ENCODE results near the gene OR1I1. TPM values are rescaled to one million over a fixed set of nuclear protein-coding genes. Genes with fewer than 3 reads are reported as not detected.

Gene OR1I1
- total RNA-seq, 1 experiment from 2014 or later = not detected

DNA sequence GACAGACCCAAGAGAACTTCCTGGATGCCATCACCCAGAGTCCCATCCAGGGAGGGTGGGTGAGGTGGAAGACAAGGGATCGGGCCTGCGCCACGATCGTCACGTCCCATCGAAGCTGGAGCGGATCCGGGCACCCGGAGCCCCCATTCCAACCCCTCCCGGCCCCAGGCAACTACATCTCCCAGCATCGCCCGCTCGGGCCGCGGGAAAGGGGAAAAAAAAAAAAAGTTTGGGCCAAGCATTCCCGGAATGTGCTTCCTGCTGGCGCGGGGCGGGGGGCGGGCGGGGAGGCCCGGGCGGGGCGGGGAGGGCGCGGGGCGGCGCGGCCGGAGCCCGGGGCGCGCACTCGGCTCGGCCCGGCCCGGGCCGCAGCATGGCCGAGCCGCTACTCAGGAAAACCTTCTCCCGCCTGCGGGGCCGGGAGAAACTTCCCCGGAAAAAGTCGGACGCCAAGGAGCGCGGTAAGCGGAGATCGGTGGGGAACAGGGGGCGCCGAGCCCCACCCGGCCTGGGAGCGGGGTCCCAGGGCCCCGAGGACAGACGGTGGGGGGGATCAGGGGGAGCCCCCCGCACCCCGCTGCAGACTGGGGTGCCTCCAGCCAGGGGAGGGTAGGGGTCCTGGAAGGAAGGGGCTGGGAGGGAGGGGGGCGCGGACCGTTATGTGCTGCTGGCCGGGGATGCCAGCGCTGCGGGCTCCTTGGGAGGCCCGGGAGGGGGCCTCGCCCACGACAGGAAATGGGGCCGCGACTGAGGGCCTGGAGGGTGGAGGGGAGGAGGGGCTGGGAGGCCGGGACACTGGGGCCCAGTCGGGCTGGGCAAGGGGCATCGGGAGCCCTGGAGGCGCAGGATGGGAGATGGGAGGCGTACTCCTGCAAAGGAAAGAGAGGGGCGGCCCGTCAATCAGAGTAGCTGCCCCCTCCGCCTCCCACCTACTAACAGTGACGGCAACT lies 25.3 kb downstream of the OR1I1 start, which contains the start of gene SYDE1:
TSS of gene SYDE1 (plus strand) at position 341 of the 950 bp plus-strand sequence. CDS start at position 374, 33 bp downstream.
- Histone ChIP-seq H3K4me3 (ENCODE audit: insufficient read depth, low read depth, low read length) (peak within 1 kb of the TSS; percentile 75), H3K27me3 (ENCODE audit: control insufficient read depth, insufficient read depth, low read length) (no peaks in the 10 kb centered on the region), H3K36me3 (replicated peaks; ENCODE audit: control insufficient read depth, insufficient read depth, low read length) (peaks cover 12% of the 10 kb centered on the region)
- peak; percentile 97 for DNase-seq

DNA sequence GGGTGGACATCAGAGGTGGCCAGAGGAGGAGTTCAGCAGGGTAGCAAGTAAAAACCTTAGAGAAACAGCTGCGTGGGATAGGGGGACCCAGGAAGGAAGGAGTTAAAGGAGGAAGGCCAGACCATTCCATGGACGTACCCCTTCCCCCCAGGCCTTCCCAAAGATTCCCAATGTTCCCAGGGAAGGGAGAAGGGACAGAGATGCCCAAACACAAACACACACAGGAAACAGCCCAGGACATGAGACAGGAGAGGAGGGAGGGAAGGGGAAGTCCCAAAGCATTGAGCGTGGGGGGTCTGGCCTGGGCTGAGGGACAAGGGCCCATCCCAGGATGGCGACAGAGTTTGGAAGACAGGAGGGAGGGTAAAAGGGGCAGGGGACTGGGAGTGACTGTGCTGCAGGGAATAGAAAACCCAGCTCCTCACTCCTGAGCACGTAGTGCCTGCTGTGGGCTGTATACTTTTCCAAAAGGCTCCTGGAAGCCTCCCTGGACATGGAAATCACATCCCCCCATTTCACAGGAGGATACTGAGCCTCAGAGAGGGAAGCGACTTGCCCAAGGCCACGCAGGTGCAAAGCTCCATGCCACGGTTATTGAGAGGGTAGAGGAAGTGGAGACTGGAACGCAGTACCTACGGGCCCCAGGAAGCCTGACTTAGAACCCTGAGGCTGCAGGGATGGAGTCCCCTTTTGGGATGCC lies 26.3 kb downstream of the OR1I1 start:
- Histone ChIP-seq H3K36me3 (replicated peaks; ENCODE audit: control insufficient read depth, insufficient read depth, low read length) (peaks cover 15% of the 10 kb centered on the region), H3K27me3 (ENCODE audit: control insufficient read depth, insufficient read depth, low read length) (no peaks in the 10 kb centered on the region), H3K4me3 (ENCODE audit: insufficient read depth, low read depth, low read length) (peak overlapping the region; percentile 75)
- peak; percentile 76 for DNase-seq

- H3K36me3 ChIP-seq (replicated peaks; ENCODE audit: control insufficient read depth, insufficient read depth, low read length) = peaks cover 19% of the 10 kb centered on the region
- H3K27me3 ChIP-seq (ENCODE audit: control insufficient read depth, insufficient read depth, low read length) = no peaks in the 10 kb centered on the region
- H3K4me3 ChIP-seq (ENCODE audit: insufficient read depth, low read depth, low read length) = no peak overlapping the region
- DNase-seq = peak; percentile 64
Observed at GRCh38 chr19:15108845-15109767, 27.1 kb downstream of the OR1I1 start.

DNA sequence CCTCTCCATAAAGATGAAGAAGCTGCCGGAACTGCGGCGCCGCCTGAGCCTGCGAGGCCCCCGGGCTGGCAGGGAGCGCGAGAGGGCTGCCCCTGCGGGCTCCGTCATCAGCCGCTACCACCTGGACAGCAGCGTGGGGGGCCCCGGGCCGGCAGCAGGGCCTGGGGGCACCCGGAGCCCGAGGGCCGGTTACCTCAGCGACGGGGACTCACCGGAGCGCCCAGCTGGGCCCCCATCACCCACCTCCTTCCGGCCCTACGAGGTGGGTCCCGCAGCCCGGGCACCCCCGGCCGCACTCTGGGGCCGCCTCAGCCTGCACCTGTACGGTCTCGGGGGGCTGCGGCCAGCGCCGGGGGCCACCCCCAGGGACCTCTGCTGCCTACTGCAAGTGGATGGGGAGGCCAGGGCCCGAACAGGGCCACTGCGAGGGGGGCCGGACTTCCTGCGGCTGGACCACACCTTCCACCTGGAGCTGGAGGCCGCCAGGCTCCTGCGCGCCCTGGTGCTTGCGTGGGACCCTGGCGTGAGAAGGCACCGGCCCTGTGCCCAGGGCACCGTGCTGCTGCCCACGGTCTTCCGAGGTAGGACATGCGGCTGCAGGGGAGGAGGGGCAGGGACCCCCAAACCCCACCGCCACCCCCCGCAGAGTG lies 27.9 kb downstream of the OR1I1 start:
- no peak for DNase-seq
- Histone ChIP-seq H3K4me3 (ENCODE audit: insufficient read depth, low read depth, low read length) (no peak overlapping the region), H3K27me3 (ENCODE audit: control insufficient read depth, insufficient read depth, low read length) (no peaks in the 10 kb centered on the region), H3K36me3 (replicated peaks; ENCODE audit: control insufficient read depth, insufficient read depth, low read length) (peaks cover 21% of the 10 kb centered on the region)

DNA sequence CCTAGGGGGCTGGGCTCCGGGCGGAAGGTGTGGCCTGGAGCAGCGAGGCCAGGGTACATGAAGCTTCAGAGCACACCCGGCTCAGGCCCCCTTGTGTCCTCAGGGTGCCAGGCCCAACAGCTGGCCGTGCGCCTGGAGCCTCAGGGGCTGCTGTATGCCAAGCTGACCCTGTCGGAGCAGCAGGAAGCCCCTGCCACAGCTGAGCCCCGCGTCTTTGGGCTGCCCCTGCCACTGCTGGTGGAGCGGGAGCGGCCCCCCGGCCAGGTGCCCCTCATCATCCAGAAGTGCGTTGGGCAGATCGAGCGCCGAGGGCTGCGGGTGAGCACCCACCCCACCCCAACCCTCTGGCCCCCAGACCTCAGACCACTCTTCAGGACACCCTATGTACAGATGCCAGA lies 28.4 kb downstream of the OR1I1 start:
- H3K27me3 ChIP-seq (ENCODE audit: control insufficient read depth, insufficient read depth, low read length) = no peaks in the 10 kb centered on the region
- DNase-seq = peak; percentile 54
- no peak overlapping the region for H3K4me3 ChIP-seq (ENCODE audit: insufficient read depth, low read depth, low read length)
- H3K36me3 ChIP-seq (replicated peaks; ENCODE audit: control insufficient read depth, insufficient read depth, low read length) = peaks cover 23% of the 10 kb centered on the region

DNA sequence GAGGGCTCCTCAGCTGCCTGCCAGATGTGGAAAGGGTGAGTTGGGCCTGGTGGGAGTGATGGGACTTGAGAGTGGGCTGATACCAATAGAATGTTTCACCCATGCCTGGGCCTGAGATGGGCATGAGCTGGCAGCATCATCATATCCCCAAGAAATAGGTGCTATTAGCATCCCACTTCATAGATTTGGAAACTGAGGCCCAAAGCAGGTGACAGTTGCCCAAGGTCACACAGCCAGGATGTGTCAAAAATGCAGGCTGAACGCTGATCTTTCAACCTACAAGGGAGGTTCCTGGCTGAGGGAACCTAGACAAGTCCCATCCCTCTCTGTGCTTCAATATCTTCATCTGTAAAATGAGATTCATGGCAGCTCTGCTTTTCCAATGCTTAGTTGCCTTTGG lies 29.7 kb downstream of the OR1I1 start:
- no peak for DNase-seq
- Histone ChIP-seq H3K27me3 (ENCODE audit: control insufficient read depth, insufficient read depth, low read length) (no peaks in the 10 kb centered on the region), H3K4me3 (ENCODE audit: insufficient read depth, low read depth, low read length) (no peak overlapping the region), H3K36me3 (replicated peaks; ENCODE audit: control insufficient read depth, insufficient read depth, low read length) (peaks cover 28% of the 10 kb centered on the region)

DNA sequence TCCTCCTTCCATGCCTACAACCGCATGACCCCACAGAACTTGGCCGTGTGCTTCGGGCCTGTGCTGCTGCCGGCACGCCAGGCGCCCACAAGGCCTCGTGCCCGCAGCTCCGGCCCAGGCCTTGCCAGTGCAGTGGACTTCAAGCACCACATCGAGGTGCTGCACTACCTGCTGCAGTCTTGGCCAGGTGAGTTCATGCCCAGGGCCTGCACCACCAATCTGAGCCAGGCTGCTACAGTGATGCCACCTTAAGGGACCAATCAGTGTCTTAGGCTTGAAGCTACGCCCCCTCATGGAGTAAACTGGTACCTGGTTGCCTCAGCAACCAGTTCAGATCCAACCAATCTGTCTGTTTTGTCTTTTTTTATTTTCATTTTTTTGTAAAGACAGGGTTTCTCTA lies 30.4 kb downstream of the OR1I1 start:
- peak; percentile 89 for DNase-seq
- H3K36me3 ChIP-seq (replicated peaks; ENCODE audit: control insufficient read depth, insufficient read depth, low read length) = peaks cover 30% of the 10 kb centered on the region
- no peak overlapping the region for H3K4me3 ChIP-seq (ENCODE audit: insufficient read depth, low read depth, low read length)
- H3K27me3 ChIP-seq (ENCODE audit: control insufficient read depth, insufficient read depth, low read length) = no peaks in the 10 kb centered on the region

GRCh38 chr19:15113245-15114152 lies 31.5 kb downstream of the OR1I1 start:
- peak; percentile 90 for DNase-seq
- Histone ChIP-seq H3K4me3 (ENCODE audit: insufficient read depth, low read depth, low read length) (peak overlapping the region; percentile 20; the same call in 1 of the 2 replicates), H3K27me3 (ENCODE audit: control insufficient read depth, insufficient read depth, low read length) (no peaks in the 10 kb centered on the region), H3K36me3 (replicated peaks; ENCODE audit: control insufficient read depth, insufficient read depth, low read length) (peaks cover 36% of the 10 kb centered on the region)

DNA sequence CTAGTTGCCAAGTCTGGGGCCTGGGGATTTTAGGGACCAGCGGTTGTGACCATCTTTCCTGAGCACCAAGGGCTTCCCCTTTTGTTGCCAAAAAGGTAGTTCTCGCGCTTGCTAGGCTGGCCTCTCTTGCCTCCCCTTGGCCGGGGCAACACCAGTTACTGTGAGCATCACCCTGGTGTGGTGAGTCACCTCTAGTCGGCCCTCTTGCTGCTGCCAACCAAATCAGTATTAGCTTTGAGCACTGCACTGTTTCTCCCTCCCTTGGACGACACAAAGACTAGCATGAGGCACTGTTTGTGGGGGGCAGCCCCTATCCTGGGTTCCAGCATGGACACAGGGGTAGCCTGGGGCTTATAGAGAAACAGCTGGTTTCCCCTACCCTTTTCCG lies 32.1 kb downstream of the OR1I1 start:
- no peak for DNase-seq
- Histone ChIP-seq H3K36me3 (replicated peaks; ENCODE audit: control insufficient read depth, insufficient read depth, low read length) (peaks cover 41% of the 10 kb centered on the region), H3K27me3 (ENCODE audit: control insufficient read depth, insufficient read depth, low read length) (no peaks in the 10 kb centered on the region)

GRCh38 chr19:15115080-15115479 lies 33.1 kb downstream of the OR1I1 start:
- DNase-seq = peak; percentile 36
- H3K27me3 ChIP-seq (ENCODE audit: control insufficient read depth, insufficient read depth, low read length) = no peaks in the 10 kb centered on the region
- H3K4me3 ChIP-seq (ENCODE audit: insufficient read depth, low read depth, low read length) = no peak overlapping the region
- H3K36me3 ChIP-seq (replicated peaks; ENCODE audit: control insufficient read depth, insufficient read depth, low read length) = peaks cover 47% of the 10 kb centered on the region

More for the DNA sequence above, 32.1 kb downstream of the OR1I1 start:
- no peak overlapping the region for H3K4me3 ChIP-seq (ENCODE audit: insufficient read depth, low read depth, low read length)

GRCh38 chr19:15115762-15116615 lies 34.0 kb downstream of the OR1I1 start:
- peak; percentile 37 for DNase-seq
- Histone ChIP-seq H3K27me3 (ENCODE audit: control insufficient read depth, insufficient read depth, low read length) (no peaks in the 10 kb centered on the region), H3K4me3 (ENCODE audit: insufficient read depth, low read depth, low read length) (no peak overlapping the region), H3K36me3 (replicated peaks; ENCODE audit: control insufficient read depth, insufficient read depth, low read length) (peaks cover 49% of the 10 kb centered on the region)

DNA sequence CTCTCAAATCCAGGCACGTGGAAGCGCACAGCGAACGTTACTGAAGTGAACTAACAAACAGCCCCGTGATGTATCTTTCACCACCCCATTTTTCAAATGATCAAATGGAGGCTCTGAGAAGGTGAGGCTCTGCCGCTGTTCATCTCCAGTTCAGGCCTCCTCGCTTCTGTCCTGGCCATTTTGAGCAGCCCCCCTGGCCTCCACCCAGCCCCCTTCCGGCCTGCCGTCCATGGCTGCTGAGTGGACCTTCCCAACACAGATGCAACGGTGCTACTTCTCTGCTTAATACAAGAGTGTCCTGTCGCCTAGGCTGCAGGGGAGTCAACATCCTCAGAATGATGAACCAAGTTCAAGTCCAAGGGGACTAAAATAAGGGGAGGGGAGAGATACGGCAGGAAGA lies 34.8 kb downstream of the OR1I1 start:
- Histone ChIP-seq H3K27me3 (ENCODE audit: control insufficient read depth, insufficient read depth, low read length) (no peaks in the 10 kb centered on the region), H3K4me3 (ENCODE audit: insufficient read depth, low read depth, low read length) (no peak overlapping the region), H3K36me3 (replicated peaks; ENCODE audit: control insufficient read depth, insufficient read depth, low read length) (peaks cover 43% of the 10 kb centered on the region)
- DNase-seq = no peak

Measured in H7 (cell line).